ENCODE measurements around the gene KLF5. TPM values are rescaled to one million over a fixed set of nuclear protein-coding genes. Genes with fewer than 3 reads are reported as not detected.
"Not testable (repeated sequence)": the region's sequence is repeated elsewhere in the genome, so short reads cannot be mapped to it uniquely, and the experiment has no call there.

Gene KLF5
- total RNA-seq, 2 experiments from 2014 or later, result 1.6 to 2.3 TPM

DNA sequence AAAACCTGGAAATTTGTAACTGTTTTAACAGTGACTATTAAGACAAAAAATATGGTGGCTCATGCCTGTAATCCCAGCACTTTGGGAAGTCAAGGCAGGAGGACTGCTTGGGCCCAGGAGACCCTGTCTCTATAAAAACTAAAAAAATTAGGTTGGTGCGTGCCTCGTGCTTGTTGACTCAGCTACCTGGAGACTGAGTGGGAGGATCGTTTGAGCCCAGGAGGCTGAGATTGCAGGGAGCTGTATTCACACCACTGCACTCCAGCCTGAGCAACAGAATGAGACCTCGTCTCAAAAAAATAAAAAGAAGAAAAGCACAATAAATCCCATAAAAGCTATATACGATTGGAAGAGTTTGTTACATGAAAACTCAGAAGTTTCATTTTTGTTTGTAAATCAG lies 23.7 kb downstream of the KLF5 start:
- H3K27me3 Mint-ChIP-seq, result peaks cover 3% of the 10 kb centered on the region
- DNase-seq (no peak), ATAC-seq (no peak)
- CTCF ChIA-PET, result no interaction called here
- no peaks in the 10 kb centered on the region for H3K36me3 Mint-ChIP-seq
- H3K4me3 Mint-ChIP-seq, result no peak overlapping the region
- H3K4me1 Mint-ChIP-seq, result no peaks in the 10 kb centered on the region
- H3K9me3 Mint-ChIP-seq (ENCODE audit: low read depth), result peaks cover under 1% of the 10 kb centered on the region
- no peak overlapping the region for H3K27ac Mint-ChIP-seq

DNA sequence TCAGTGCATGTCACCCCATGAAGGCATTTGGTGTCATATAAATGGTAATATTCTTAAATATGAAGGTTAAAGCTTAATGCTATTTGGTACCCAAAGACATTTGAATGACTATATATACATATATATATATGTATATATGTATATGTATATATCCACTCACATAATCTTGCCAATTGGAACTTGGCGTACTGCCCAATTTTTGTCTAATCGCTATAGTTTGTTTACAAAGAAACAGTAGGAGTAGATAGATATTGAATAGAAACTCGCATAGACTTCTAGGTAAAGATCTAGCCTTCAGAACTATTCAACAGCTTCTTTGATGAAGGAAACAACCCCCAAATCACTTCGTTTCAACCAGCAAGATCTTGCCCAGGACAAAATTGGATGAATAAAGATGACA lies 24.1 kb downstream of the KLF5 start:
- H3K36me3 Mint-ChIP-seq, result no peaks in the 10 kb centered on the region
- ATAC-seq (no peak), DNase-seq (no peak)
- no peak overlapping the region for H3K27ac Mint-ChIP-seq
- CTCF ChIA-PET, result no interaction called here
- H3K4me3 Mint-ChIP-seq, result no peak overlapping the region
- H3K27me3 Mint-ChIP-seq, result peaks cover 3% of the 10 kb centered on the region
- H3K9me3 Mint-ChIP-seq (ENCODE audit: low read depth), result peaks cover 2% of the 10 kb centered on the region
- no peaks in the 10 kb centered on the region for H3K4me1 Mint-ChIP-seq

DNA sequence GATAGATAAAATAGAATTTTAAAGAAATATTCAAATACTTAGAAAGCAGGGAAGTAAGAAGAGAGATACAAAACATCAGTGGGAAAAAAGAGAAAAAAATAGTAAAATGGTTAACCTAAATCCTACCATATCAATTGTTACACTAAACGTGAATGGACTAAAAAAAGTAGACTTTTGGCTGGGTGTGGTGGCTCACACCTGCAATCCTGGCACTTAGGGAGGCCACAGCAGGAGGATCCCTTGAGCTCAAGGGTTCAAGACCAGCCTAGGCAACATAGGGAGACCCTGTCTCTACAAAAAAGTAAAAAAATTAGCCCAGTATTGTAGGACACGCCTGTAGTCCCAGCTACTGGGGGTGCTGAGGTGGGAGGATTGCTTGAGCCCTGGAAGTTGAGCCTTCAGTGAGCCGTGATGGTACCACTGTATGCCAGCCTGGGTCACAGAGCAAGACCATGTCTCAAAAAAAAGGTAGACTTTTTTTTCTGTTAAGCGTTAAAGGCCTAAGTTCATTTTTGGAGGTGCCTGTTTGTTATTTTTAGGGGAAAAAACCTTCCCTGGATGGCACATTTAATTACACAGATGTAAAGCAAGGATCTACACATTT lies 29.6 kb downstream of the KLF5 start:
- Mint-ChIP-seq H3K9me3 (ENCODE audit: low read depth) (peaks cover 2% of the 10 kb centered on the region), H3K4me3 (no peak overlapping the region), H3K4me1 (peaks cover 9% of the 10 kb centered on the region), H3K36me3 (no peaks in the 10 kb centered on the region), H3K27me3 (no peaks in the 10 kb centered on the region), H3K27ac (no peak overlapping the region)
- DNase-seq (no peak), ATAC-seq (no peak)
- CTCF ChIA-PET, result no interaction called here

DNA sequence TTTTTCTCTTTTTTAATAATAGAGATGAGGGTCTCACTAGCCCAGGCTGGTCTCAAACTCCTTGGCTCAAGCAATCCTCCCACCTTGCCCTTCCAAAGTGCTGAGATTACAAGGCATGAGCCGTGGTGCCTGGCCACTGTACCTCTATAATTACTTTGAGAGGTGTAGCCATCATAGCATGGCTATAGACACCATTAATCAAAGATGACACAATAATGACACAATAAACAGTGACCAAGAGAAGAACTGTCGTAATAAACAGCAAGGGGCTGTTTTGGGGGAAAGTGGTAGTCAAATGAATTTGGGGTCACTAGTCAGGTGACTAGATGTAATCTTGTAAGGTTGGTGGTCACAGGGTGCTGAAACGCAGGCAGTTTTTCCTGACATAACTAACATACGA lies 30.4 kb downstream of the KLF5 start:
- peaks cover 2% of the 10 kb centered on the region for H3K9me3 Mint-ChIP-seq (ENCODE audit: low read depth)
- no peak overlapping the region for H3K27ac Mint-ChIP-seq
- no peaks in the 10 kb centered on the region for H3K27me3 Mint-ChIP-seq
- H3K36me3 Mint-ChIP-seq, result no peaks in the 10 kb centered on the region
- H3K4me3 Mint-ChIP-seq, result no peak overlapping the region
- CTCF ChIA-PET, result no interaction called here
- no peak for DNase-seq
- ATAC-seq, result no peak
- peaks cover 9% of the 10 kb centered on the region for H3K4me1 Mint-ChIP-seq

DNA sequence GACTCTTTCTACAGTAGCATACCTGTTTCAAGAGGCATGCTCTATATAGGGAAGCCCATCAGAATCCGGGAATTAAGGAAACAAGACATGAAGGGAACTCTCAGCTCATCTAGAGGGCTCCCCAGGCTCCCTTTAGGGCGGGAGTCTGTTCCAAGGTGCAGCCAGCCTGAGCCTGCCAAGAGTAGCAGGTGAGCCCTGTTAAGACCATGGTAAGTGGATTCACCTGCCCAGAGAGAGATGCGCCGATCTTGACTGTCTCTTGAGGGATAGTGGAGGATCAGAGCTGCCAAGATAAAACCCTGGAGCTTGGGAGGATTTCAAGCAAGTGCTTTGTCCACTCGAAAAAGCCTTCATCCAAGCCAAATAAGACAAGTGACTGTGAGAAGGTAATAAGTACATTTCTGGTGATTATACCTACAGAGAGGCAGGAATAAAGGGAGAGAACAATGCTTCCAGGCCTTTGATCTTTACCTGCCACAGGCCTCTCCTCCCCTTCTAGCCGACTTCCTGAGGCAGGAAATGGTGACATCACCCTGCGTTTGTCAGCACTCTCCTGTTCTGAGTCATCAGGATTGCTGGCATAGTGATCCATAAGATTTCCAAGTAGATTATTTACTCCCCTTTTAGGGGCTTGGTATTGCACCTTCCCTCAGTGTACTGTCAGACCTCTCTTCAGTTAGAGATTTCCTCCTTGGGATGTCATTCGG lies 31.5 kb downstream of the KLF5 start:
- no peaks in the 10 kb centered on the region for H3K36me3 Mint-ChIP-seq
- peak; percentile 44 for DNase-seq
- no peak overlapping the region for H3K27ac Mint-ChIP-seq
- H3K4me1 Mint-ChIP-seq, result peaks cover 9% of the 10 kb centered on the region
- CTCF ChIA-PET, result no interaction called here
- no peaks in the 10 kb centered on the region for H3K27me3 Mint-ChIP-seq
- H3K9me3 Mint-ChIP-seq (ENCODE audit: low read depth), result peaks cover 2% of the 10 kb centered on the region
- ATAC-seq, result peak; percentile 33
- no peak overlapping the region for H3K4me3 Mint-ChIP-seq

DNA sequence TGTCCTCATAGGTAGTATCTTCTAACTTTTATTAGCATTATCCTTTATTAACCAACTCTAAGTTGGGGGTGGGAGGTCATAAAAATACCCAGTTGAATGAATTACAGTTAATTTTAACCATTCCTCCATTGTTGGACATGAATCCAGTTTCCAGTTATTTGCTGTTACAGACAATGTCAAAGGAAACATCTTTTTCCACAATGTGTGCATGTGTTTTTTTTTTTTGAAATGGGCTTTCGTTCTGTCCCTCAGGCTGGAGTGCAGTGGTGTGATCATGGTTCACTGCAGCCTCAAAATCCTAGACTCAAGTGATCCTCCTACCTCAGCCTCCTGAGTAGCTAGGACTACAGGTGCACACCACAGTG lies 32.0 kb downstream of the KLF5 start:
- Mint-ChIP-seq H3K9me3 (ENCODE audit: low read depth) (peaks cover 2% of the 10 kb centered on the region), H3K27ac (no peak overlapping the region), H3K27me3 (no peaks in the 10 kb centered on the region), H3K4me3 (no peak overlapping the region), H3K4me1 (peaks cover 9% of the 10 kb centered on the region), H3K36me3 (no peaks in the 10 kb centered on the region)
- CTCF ChIA-PET, result no interaction called here
- DNase-seq, result no peak
- ATAC-seq, result no peak

DNA sequence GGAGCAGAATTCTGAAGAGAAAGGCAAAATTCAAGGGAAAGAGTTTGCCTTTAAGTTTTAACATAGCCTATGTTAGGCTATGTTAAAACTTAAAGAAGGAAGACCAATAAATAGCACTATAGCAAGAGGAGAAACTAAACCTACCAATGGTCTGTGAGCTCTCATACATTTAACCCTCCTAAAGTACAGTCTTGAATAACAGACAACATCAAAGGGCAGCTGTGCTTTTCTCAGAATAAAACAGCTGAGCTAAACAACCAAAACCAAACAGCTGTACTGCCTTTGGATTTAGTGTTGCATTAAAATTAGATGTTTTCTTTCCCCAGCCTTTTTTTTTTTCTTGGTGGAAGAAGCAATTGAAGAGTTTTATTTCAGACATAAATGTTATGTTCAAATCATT lies 34.0 kb downstream of the KLF5 start:
- no peak for DNase-seq
- H3K9me3 Mint-ChIP-seq (ENCODE audit: low read depth), result no peaks in the 10 kb centered on the region
- H3K27ac Mint-ChIP-seq, result no peak overlapping the region
- CTCF ChIA-PET, result no interaction called here
- ATAC-seq, result no peak
- no peaks in the 10 kb centered on the region for H3K27me3 Mint-ChIP-seq
- H3K4me3 Mint-ChIP-seq, result no peak overlapping the region
- H3K36me3 Mint-ChIP-seq, result no peaks in the 10 kb centered on the region
- H3K4me1 Mint-ChIP-seq, result peaks cover 9% of the 10 kb centered on the region

DNA sequence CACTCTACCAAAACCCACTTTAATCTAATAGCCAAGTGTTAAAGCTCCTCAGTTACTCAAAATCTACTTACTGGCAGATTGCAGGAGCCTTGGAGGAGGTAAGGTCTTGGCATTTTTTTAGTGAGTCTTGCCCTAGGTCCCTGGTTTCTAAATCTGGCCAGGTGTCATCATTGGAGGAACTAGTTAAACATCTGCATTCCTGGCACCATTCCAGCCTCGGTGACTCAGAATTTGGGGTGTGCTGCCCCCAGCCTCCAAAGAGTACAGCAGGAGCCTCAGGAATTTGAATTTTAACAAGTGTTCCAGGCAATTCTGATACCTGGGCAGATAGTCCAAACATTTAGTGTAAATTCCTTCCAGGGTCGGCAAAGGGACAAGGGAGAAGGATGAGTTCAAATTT lies 37.4 kb downstream of the KLF5 start:
- ATAC-seq (no peak), DNase-seq (no peak)
- Mint-ChIP-seq H3K9me3 (ENCODE audit: low read depth) (no peaks in the 10 kb centered on the region), H3K4me3 (no peak overlapping the region), H3K36me3 (no peaks in the 10 kb centered on the region), H3K27ac (no peak overlapping the region), H3K27me3 (no peaks in the 10 kb centered on the region), H3K4me1 (peaks cover 2% of the 10 kb centered on the region)
- CTCF ChIA-PET, result no interaction called here

DNA sequence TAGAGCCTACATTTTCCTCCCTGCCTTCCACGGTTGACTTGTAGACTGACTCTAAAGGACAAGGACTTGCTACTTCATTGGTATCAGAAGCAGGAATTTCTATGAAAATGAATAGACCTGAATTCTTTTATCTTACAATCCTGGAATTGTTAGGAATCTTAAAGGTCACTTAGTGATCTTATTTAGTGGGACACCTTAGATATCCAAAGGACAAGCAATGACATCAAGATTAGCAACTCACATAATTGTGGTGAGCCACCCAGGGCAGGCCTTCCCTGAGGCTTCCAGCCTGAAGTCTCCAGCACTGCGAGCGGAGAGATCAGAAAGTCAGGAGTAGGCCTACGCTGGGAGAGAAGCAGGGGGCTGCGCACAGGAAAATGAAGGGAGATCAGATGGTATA lies 37.8 kb downstream of the KLF5 start:
- H3K4me1 Mint-ChIP-seq, result peaks cover under 1% of the 10 kb centered on the region
- no peak overlapping the region for H3K27ac Mint-ChIP-seq
- DNase-seq, result no peak
- H3K27me3 Mint-ChIP-seq, result no peaks in the 10 kb centered on the region
- CTCF ChIA-PET, result no interaction called here
- no peak for ATAC-seq
- no peaks in the 10 kb centered on the region for H3K9me3 Mint-ChIP-seq (ENCODE audit: low read depth)
- H3K36me3 Mint-ChIP-seq, result no peaks in the 10 kb centered on the region
- no peak overlapping the region for H3K4me3 Mint-ChIP-seq

DNA sequence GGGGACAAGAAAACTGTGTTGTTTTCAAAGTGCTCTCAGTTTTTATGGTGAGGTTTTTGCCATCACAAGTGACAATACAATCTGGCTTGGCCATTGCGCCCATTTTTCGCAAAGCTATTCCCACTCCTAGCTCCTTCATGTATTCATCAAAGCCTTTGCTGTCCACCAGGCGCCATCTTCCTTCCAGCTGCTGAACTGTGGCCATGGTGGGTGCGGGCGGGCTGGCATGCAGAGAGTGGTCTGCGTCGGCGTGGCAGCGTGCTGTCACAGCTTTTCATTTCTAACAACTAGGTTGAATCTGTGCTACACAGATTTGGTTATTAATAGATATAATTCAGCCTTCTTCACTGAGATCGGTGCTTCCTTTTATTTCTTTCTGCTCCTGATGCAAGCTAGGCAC lies 42.0 kb downstream of the KLF5 start:
- H3K4me3 Mint-ChIP-seq; ATAC-seq; H3K4me1 Mint-ChIP-seq; CTCF ChIA-PET; H3K27me3 Mint-ChIP-seq; H3K36me3 Mint-ChIP-seq; H3K27ac Mint-ChIP-seq; DNase-seq; H3K9me3 Mint-ChIP-seq (ENCODE audit: low read depth): not testable (repeated sequence)

DNA sequence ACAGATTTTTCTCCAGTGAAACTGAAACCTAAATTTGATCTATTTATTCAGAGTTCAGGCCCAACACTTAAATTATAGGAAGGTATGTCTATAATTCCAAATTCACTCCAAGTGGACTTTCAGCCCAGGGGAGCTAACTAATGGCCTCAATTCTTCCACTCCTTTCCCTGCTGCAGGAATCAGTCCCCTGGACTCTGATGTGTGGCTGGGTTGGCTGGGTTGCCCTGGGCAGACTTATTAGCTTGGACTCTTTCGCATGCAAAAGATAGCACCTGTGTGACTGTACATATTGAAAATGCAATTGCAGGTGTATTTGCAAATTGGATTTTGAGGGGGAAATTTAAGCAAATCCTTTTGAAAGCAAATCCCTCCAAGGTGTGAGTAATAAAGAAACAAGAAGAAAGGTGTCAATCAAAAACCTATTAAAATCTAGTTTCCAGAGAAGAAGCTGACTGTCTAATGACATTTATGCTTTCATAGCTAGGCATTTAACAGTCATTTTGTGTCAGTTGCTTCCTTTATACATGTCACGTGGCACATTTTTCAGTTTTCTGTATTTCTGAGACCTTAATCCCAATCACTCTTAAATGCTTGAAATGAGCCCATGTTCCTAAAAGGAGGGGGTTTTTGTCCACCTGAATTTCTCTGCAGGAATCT lies 42.7 kb downstream of the KLF5 start:
- CTCF ChIA-PET, result no interaction called here
- DNase-seq (no peak), ATAC-seq (no peak)
- peaks cover 7% of the 10 kb centered on the region for H3K27me3 Mint-ChIP-seq
- H3K9me3 Mint-ChIP-seq (ENCODE audit: low read depth), result no peaks in the 10 kb centered on the region
- H3K4me1 Mint-ChIP-seq, result no peaks in the 10 kb centered on the region
- no peak overlapping the region for H3K27ac Mint-ChIP-seq
- H3K36me3 Mint-ChIP-seq, result no peaks in the 10 kb centered on the region
- H3K4me3 Mint-ChIP-seq, result no peak overlapping the region

DNA sequence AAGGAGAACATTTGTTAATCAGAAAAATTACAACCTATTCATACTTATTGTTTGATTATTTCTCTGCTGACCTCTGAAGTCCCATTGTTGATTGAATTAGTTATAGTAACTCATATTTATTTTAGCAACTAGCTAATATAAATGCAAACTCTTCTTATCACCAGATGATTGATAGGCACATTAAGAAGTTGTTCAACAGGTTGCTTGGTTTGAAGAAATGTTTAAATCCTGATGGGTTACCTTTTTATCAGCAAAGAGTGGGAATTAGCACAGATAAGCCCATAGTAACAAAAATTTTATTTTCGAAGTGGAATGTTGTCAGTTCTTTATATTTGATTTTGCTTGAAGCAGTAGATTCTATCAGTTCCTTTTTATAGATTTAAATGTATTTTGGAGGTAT lies 44.4 kb downstream of the KLF5 start:
- ATAC-seq (no peak), DNase-seq (no peak)
- no peak overlapping the region for H3K4me3 Mint-ChIP-seq
- no peaks in the 10 kb centered on the region for H3K9me3 Mint-ChIP-seq (ENCODE audit: low read depth)
- peaks cover 7% of the 10 kb centered on the region for H3K27me3 Mint-ChIP-seq
- H3K4me1 Mint-ChIP-seq, result no peaks in the 10 kb centered on the region
- H3K27ac Mint-ChIP-seq, result no peak overlapping the region
- H3K36me3 Mint-ChIP-seq, result no peaks in the 10 kb centered on the region
- CTCF ChIA-PET, result interaction anchor here (0.9 kb wide), 1 partner anchor 9 kb away, joined by 3 read pairs; no protein-coding TSS in a partner anchor

DNA sequence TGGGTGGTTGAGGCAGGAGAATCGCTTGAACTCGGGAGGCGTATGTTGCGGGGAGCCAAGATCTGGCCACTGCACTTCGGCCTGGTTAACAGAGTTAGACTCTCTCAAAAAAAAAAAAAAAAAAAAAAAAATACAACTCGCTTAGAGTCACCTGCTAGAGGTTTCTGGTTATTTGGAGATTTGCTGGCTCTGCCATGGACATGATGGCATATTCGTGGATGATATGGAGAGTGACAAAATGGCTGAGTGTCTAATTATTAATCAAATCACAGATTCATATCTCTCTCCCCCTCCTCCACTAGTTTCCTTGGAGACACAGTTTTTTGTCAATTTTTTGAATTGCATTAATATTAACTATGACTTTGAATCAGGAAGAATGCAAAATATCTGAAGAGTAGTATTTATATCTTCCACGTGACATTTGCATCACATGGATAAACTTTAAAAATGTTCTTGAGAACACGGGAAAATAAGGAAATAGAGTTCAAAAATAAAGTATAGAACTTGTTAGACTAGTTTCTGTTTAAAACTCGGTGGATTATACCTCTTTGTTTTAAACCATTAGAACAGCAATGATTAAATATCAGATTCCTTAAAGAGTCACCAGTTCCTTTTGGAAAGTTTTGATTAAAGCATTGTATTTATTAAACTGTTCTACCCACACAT lies 47.8 kb downstream of the KLF5 start:
- DNase-seq (no peak), ATAC-seq (no peak)
- no peaks in the 10 kb centered on the region for H3K4me1 Mint-ChIP-seq
- H3K36me3 Mint-ChIP-seq, result no peaks in the 10 kb centered on the region
- H3K27ac Mint-ChIP-seq, result no peak overlapping the region
- H3K9me3 Mint-ChIP-seq (ENCODE audit: low read depth), result no peaks in the 10 kb centered on the region
- no peak overlapping the region for H3K4me3 Mint-ChIP-seq
- peaks cover 7% of the 10 kb centered on the region for H3K27me3 Mint-ChIP-seq
- CTCF ChIA-PET, result no interaction called here

DNA sequence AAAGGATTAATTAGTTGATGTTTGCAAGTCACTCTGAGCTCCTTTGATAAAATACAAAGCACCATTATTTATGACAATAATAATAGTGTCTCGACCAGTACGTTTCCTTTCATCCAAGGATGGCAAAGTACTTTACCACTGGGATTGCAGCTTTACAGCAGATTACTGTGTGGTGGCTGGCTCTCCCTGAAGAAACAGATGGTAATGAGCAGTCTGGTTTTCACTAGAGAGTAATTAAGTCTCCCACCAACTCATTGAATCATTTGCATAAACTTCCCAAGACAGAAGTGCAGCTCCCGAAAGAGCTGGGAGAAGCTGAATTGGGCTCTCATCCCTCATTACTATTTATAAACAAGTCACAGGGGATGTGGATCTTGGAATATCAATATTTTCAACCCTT lies 48.7 kb downstream of the KLF5 start:
- CTCF ChIA-PET, result no interaction called here
- Mint-ChIP-seq H3K27ac (no peak overlapping the region), H3K36me3 (no peaks in the 10 kb centered on the region)

More for the DNA sequence above, 48.7 kb downstream of the KLF5 start:
- no peak for ATAC-seq
- Mint-ChIP-seq H3K4me1 (no peaks in the 10 kb centered on the region), H3K27me3 (peaks cover 5% of the 10 kb centered on the region), H3K9me3 (ENCODE audit: low read depth) (no peaks in the 10 kb centered on the region), H3K4me3 (no peak overlapping the region)
- DNase-seq, result no peak
